Karpas-422 (cell line): Measurements from ENCODE around the gene MUC2. TPM values are rescaled to one million over a fixed set of nuclear protein-coding genes. Genes with fewer than 3 reads are reported as not detected.

Experiments used
- DNase-seq: peaks from one replicate; pipeline ENCODE4 v3.0.0-alpha.2; 2015
- H2AFZ ChIP-seq: fragments of 200-600 bp; sonication (generic); 2 replicates; pipeline ENCODE4 v1.6.1; 2014; ENCODE audit warnings: antibody characterized with exemption, low read length, mixed read lengths
- H3K27ac ChIP-seq: fragments of 200-600 bp; sonication (generic); 2 replicates; pipeline ENCODE4 v1.5.1; 2014; ENCODE audit warnings: mild to moderate bottlenecking, low read length, moderate library complexity
- H3K27me3 ChIP-seq: fragments of 200-600 bp; sonication (generic); 2 replicates; pipeline ENCODE4 v1.6.1; 2014; ENCODE audit warnings: low read length, mixed read lengths
- H3K36me3 ChIP-seq: fragments of 200-600 bp; sonication (generic); 2 replicates; pipeline ENCODE4 v1.6.1; 2014; ENCODE audit warnings: low read length, mixed read lengths; ENCODE audit not compliant: insufficient read depth
- H3K4me1 ChIP-seq: fragments of 200-600 bp; sonication (generic); 2 replicates; pipeline ENCODE4 v1.6.1; 2014; ENCODE audit warnings: mild to moderate bottlenecking, low read length, mixed read lengths
- H3K4me2 ChIP-seq: fragments of 200-600 bp; sonication (generic); 2 replicates; pipeline ENCODE4 v1.6.1; 2014; ENCODE audit warnings: low read length, low read depth, mild to moderate bottlenecking; ENCODE audit not compliant: poor library complexity, severe bottlenecking
- H3K4me3 ChIP-seq: fragments of 200-600 bp; sonication (generic); 2 replicates; pipeline ENCODE4 v1.5.1; 2014; ENCODE audit warnings: mild to moderate bottlenecking, antibody characterized with exemption, low read length, mixed read lengths
- H3K79me2 ChIP-seq: fragments of 200-600 bp; sonication (generic); 2 replicates; pipeline ENCODE4 v1.6.1; 2014; ENCODE audit warnings: mild to moderate bottlenecking, low read length, mixed read lengths
- H3K9ac ChIP-seq: fragments of 200-600 bp; sonication (generic); 2 replicates; pipeline ENCODE4 v1.6.0; 2014; ENCODE audit warnings: low read length
- H3K9me2 ChIP-seq: fragments of 200-600 bp; sonication (generic), shearing (Covaris generic); replicated peaks from 2 replicates; pipeline ENCODE4 v1.6.0; 2014; ENCODE audit warnings: mild to moderate bottlenecking, low read length, moderate library complexity; ENCODE audit not compliant: insufficient read depth
- H3K9me3 ChIP-seq: fragments of 300-700, 200-600 bp; sonication (generic); 2 replicates; pipeline ENCODE4 v1.6.1; 2014; ENCODE audit warnings: low read length, mixed read lengths
- H4K20me1 ChIP-seq: fragments of 200-600 bp; sonication (generic); 2 replicates; pipeline ENCODE4 v1.6.1; 2014; ENCODE audit warnings: mild to moderate bottlenecking, antibody characterized with exemption, low read length, low read depth; ENCODE audit not compliant: insufficient read depth
- total RNA-seq: library from RNA; depleted of rRNA; stranded (reverse); fragments of >200 nt; shearing (Covaris generic); gene quantifications from 2 replicates; pipeline ENCODE4 v1.2.3, GENCODE V29; 2014; ENCODE audit warnings: low replicate concordance

The MUC2 gene
- total RNA-seq, 1 experiment from 2014 or later: not detected

DNA sequence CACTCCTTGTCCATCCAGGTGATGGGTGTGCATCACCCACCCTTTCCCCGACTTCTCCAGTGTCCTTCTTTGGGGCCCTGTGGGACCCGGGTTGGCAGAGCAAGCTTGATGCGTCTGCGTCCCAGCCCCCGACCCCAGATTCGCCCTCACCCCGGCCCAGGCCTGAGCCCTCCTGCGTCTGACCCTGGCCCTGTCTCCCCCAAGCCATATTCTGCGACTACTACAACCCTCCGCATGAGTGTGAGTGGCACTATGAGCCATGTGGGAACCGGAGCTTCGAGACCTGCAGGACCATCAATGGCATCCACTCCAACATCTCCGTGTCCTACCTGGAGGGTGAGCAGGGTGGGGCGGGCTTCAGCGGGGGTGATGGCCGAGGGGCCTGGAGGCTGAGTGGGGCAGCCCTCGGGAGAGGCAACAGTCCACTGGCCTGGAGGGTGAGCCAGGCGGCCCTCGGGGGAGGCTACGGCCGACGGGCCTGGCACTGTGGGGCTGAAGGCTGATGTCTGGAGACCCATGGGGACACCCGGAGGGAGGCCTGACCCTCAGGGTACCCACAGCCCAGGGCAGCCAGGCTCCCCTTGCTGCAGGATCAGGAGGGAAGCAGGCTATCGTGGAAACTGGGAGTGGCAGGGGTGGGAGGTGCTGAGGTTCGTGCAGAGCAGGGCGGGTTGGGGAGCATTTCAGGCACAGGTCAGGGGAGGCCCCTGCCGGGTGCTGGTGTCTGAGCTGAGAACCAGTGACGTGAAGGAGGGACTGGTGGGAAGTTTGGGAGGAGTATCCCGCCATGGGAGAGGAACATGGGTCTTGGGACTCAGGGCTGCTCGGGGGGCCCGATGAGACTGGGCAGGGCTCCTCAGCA is 15.3 kb downstream of the MUC2 start:
- Histone ChIP-seq H4K20me1 (no peaks in the 10 kb centered on the region), H3K27me3 (no peaks in the 10 kb centered on the region), H2AFZ (no peak overlapping the region), H3K9me2 (no peaks in the 10 kb centered on the region), H3K9me3 (peaks cover 2% of the 10 kb centered on the region; the same call in 1 of the 2 replicates), H3K9ac (no peak overlapping the region), H3K79me2 (no peaks in the 10 kb centered on the region), H3K36me3 (no peaks in the 10 kb centered on the region), H3K27ac (no peak overlapping the region), H3K4me1 (no peaks in the 10 kb centered on the region), H3K4me3 (no peak overlapping the region), H3K4me2 (no peak overlapping the region)
- DNase-seq: no peak

DNA sequence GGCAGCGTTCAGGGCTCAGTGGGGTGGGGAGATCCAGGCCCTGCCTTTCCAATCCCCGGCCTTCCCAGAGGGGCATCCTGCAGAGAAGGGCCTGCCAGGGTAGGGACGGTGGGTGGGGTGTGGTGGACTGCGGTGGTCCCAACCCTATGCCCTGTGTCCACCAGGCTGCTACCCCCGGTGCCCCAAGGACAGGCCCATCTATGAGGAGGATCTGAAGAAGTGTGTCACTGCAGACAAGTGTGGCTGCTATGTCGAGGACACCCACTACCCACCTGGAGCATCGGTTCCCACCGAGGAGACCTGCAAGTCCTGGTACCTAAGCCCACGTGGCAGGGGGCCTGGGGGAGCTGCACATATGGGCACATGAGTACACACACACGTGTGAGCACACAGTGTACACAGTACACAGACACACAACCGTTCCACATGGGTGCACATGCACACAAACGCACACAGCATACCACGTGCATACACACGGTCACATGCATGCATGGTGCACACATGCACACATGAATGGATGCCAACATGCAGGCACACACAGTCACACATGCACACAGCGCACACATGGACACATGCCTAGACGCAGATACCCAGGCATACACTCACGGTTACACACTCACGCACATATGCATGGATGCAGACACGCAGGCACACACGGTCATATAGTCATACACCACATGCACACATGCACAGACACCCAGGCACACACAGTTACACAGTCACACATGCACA is 16.1 kb downstream of the MUC2 start:
- H3K9ac ChIP-seq: no peak overlapping the region
- H3K27ac ChIP-seq: no peak overlapping the region
- no peaks in the 10 kb centered on the region for H3K9me2 ChIP-seq
- no peak overlapping the region for H2AFZ ChIP-seq
- DNase-seq: no peak
- H3K4me3 ChIP-seq: no peak overlapping the region
- H4K20me1 ChIP-seq: no peaks in the 10 kb centered on the region
- H3K4me2 ChIP-seq: no peak overlapping the region
- no peaks in the 10 kb centered on the region for H3K79me2 ChIP-seq
- peaks cover 4% of the 10 kb centered on the region; the same call in 1 of the 2 replicates for H3K9me3 ChIP-seq
- H3K4me1 ChIP-seq: no peaks in the 10 kb centered on the region
- no peaks in the 10 kb centered on the region for H3K36me3 ChIP-seq
- H3K27me3 ChIP-seq: no peaks in the 10 kb centered on the region

DNA sequence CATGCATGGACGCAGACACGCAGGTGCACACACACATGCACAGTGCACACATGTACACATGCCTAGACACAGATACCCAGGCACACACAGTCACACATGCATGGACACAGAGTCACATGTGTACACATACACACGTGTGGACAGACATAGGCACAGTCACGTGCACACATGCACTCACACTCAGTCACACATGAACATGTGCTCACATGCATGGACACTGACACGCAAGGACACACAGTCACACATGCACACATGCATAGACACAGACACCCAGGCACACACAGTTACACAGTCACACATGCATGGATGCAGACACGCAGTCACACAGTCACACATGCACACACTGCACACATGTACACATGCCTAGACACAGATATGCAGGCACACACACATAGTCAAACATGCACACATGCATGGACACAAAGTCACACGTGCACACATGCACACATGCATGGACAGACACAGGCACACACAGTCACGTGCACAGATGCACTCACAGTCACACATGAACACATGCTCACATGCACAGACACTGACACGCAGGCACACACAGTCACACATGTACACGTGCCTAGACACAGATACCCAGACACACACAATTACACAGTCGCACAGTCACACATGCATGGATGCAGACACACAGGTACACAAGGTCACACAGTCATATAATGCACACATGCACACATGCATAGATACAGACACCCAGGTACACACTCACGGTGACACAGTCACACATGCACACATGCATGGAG is 16.8 kb downstream of the MUC2 start:
- no peaks in the 10 kb centered on the region for H3K9me2 ChIP-seq
- H3K9me3 ChIP-seq: peaks cover 4% of the 10 kb centered on the region; the same call in 1 of the 2 replicates
- no peak overlapping the region for H3K4me2 ChIP-seq
- no peaks in the 10 kb centered on the region for H4K20me1 ChIP-seq
- H3K4me3 ChIP-seq: no peak overlapping the region
- DNase-seq: no peak
- no peaks in the 10 kb centered on the region for H3K79me2 ChIP-seq
- no peak overlapping the region for H3K27ac ChIP-seq
- H3K36me3 ChIP-seq: no peaks in the 10 kb centered on the region
- H3K9ac ChIP-seq: no peak overlapping the region
- no peak overlapping the region for H2AFZ ChIP-seq
- H3K27me3 ChIP-seq: no peaks in the 10 kb centered on the region
- no peaks in the 10 kb centered on the region for H3K4me1 ChIP-seq

DNA sequence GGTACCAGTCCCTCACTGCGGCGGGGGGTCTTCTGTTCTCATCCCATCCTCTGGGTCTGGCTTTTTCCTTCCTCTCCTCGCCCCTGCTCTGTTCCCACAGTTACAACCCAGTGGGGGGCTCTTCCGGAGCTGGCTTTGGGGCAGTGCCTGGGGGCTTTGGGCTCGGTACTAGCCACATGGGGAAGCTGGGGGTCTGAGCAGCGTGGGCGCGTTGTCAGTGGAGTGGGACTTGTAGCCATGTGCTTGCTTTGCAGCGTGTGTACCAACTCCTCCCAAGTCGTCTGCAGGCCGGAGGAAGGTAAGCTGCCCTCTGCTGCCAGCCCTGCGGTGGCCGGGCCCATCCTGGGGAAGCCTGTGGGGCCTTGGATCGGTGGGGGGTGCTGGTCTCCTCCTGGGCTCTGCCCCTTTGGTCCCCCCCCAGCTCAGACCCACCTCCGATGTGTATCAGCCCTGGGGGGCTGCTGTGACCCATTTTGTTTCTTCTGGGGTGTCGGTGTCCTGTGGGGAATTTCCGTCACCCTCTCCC is 17.5 kb downstream of the MUC2 start:
- H3K79me2 ChIP-seq: no peaks in the 10 kb centered on the region
- H3K4me1 ChIP-seq: no peaks in the 10 kb centered on the region
- DNase-seq: no peak
- H4K20me1 ChIP-seq: no peaks in the 10 kb centered on the region
- no peak overlapping the region for H3K9ac ChIP-seq
- H2AFZ ChIP-seq: no peak overlapping the region
- no peak overlapping the region for H3K27ac ChIP-seq
- no peaks in the 10 kb centered on the region for H3K9me2 ChIP-seq
- no peaks in the 10 kb centered on the region for H3K36me3 ChIP-seq
- no peak overlapping the region for H3K4me3 ChIP-seq
- no peak overlapping the region for H3K4me2 ChIP-seq
- peaks cover 4% of the 10 kb centered on the region; the same call in 1 of the 2 replicates for H3K9me3 ChIP-seq
- no peaks in the 10 kb centered on the region for H3K27me3 ChIP-seq

DNA sequence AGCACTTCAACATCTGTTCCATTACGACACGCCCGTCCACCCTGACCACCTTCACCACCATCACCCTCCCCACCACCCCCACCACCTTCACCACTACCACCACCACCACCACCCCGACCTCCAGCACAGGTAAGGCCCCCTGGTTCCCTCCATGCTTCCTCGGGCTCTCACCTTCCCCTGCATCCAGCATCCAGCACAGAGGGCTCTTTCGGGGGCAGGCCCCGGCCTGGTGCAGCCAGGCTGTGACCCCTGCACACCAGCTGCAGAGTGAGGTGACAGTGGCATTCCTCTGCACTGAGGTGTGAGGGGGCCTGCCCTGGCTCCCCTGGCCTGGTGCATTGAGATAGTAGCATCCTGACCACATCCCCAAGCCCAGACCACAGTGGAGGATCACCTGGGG is 18.2 kb downstream of the MUC2 start:
- DNase-seq: no peak
- Histone ChIP-seq H4K20me1 (no peaks in the 10 kb centered on the region), H3K4me1 (no peaks in the 10 kb centered on the region), H2AFZ (no peak overlapping the region), H3K27ac (no peak overlapping the region), H3K9ac (no peak overlapping the region), H3K27me3 (no peaks in the 10 kb centered on the region), H3K4me3 (no peak overlapping the region), H3K4me2 (no peak overlapping the region), H3K79me2 (no peaks in the 10 kb centered on the region), H3K36me3 (no peaks in the 10 kb centered on the region), H3K9me2 (no peaks in the 10 kb centered on the region), H3K9me3 (peaks cover 4% of the 10 kb centered on the region; the same call in 1 of the 2 replicates)

DNA sequence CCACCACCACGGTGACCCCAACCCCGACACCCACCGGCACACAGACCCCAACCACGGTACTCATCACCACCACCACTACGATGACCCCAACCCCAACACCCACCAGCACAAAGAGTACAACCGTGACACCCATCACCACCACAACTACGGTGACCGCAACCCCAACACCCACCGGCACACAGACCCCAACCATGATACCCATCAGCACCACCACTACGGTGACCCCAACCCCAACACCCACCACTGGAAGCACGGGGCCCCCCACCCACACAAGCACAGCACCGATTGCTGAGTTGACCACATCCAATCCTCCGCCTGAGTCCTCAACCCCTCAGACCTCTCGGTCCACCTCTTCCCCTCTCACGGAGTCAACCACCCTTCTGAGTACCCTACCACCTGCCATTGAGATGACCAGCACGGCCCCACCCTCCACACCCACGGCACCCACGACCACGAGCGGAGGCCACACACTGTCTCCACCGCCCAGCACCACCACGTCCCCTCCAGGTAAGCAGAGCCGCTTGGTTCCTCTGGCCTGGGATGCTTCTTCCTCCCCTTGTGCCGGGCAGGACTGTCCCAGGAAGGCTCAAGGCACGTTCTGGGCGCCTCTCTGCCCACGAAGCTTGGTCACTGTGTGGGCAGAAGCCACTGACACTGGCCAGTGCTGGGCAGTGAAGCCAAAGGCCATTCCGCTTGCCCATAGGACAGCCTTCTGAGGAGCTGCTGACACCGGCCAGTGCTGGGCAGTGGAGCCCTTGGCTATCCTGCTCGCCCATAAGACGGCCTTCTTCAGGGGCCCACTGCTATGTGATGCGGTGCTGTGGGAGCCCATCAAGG is 25.1 kb downstream of the MUC2 start:
- no peak overlapping the region for H3K9ac ChIP-seq
- no peak overlapping the region for H3K4me2 ChIP-seq
- H3K27ac ChIP-seq: no peak overlapping the region
- no peaks in the 10 kb centered on the region for H3K79me2 ChIP-seq
- no peaks in the 10 kb centered on the region for H3K9me2 ChIP-seq
- no peak for DNase-seq
- H3K4me3 ChIP-seq: no peak overlapping the region
- no peaks in the 10 kb centered on the region for H3K27me3 ChIP-seq
- no peak overlapping the region for H2AFZ ChIP-seq
- H3K36me3 ChIP-seq: no peaks in the 10 kb centered on the region
- H4K20me1 ChIP-seq: no peaks in the 10 kb centered on the region
- no peaks in the 10 kb centered on the region for H3K4me1 ChIP-seq
- H3K9me3 ChIP-seq: peaks cover 14% of the 10 kb centered on the region

DNA sequence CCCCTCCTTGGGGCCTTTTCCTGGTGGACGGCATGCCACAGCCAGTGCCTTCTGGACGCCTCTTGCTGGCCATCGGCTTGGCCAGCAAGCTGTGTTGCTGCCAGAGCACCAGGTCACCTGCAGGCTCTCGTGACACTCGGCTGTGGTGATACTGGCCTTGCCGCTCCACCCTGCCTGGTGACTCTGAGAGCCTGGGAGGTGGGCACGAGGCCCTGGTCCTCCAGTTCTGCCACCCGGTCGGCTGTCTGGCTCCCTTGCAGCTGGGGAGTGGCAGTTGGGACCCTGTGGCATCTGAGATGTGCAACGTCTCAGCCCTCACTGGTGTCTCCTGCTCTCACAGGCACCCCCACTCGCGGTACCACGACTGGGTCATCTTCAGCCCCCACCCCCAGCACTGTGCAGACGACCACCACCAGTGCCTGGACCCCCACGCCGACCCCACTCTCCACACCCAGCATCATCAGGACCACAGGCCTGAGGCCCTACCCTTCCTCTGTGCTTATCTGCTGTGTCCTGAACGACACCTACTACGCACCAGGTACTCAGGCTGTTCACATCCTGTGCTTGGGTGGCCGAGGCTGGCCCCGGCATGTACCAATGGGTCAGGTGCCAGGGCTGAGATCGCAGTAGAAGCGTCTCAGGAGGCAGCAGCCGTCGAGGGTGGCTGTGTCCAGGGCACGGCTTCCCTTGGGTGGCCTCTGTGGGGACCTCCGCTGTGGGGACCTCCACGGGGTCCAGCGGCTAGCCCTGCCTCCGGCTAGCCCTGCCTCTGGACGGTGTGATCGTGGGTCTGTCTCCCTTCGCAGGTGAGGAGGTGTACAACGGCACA is 26.0 kb downstream of the MUC2 start:
- H3K9me3 ChIP-seq: peaks cover 10% of the 10 kb centered on the region
- H3K27ac ChIP-seq: no peak overlapping the region
- no peak overlapping the region for H3K4me2 ChIP-seq
- no peaks in the 10 kb centered on the region for H4K20me1 ChIP-seq
- H3K27me3 ChIP-seq: no peaks in the 10 kb centered on the region
- H3K9ac ChIP-seq: no peak overlapping the region
- no peak overlapping the region for H2AFZ ChIP-seq
- no peaks in the 10 kb centered on the region for H3K9me2 ChIP-seq
- no peaks in the 10 kb centered on the region for H3K36me3 ChIP-seq
- H3K4me1 ChIP-seq: no peaks in the 10 kb centered on the region
- H3K4me3 ChIP-seq: no peak overlapping the region
- no peaks in the 10 kb centered on the region for H3K79me2 ChIP-seq
- no peak for DNase-seq
